ENCODE data around the gene FLNC. TPM values are rescaled to one million over a fixed set of nuclear protein-coding genes. Genes with fewer than 3 reads are reported as not detected.

The FLNC gene
- total and polyA plus RNA-seq, 2 donors (not counting 1 experiment from before 2014, with no cell fraction given) = 0.01 TPM; not detected in 1

DNA sequence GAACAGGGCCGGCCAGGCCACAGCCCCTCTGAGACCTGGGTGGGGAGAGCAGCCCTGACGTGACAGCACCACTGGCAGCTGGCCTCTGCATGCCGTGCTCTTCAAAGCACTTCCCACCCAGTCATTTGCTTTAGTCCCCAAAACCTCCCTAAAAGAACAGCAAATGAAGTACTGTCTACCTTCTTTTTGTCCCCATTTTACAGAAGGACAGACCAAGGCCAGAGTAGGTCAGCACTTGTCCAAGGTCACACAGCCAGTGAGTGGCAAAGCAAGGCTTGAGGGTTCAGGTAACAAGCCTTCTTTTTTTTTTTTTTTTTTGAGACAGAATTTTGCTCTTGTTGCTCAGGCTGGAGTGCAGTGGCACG lies 47.5 kb downstream of the FLNC start:
- ATAC-seq (ENCODE audit: low read depth) (no peak), DNase-seq (no peak)
- Histone ChIP-seq H3K27ac (ENCODE audit: low read length in 2 of 2) (no peak overlapping the region), H3K9me3 (ENCODE audit: control extremely low read depth in 1 of 3, control insufficient read depth in 2 of 3, insufficient read depth in 1 of 3, low read length in 2 of 3) (no peaks in the 10 kb centered on the region), H3K36me3 (replicated peaks in 1 of 2; ENCODE audit: control extremely low read depth in 1 of 2, control insufficient read depth in 1 of 2, extremely low read depth in 1 of 2, insufficient read depth in 2 of 2, low read length in 1 of 2) (no peaks in the 10 kb centered on the region), H3K9ac (ENCODE audit: low read length) (no peak overlapping the region), H2AFZ (ENCODE audit: insufficient read depth, low read depth, low read length, poor library complexity, severe bottlenecking) (no peak overlapping the region), H4K20me1 (ENCODE audit: control insufficient read depth, insufficient read depth, low read length, poor library complexity, severe bottlenecking) (no peaks in the 10 kb centered on the region), H3K79me2 (ENCODE audit: control insufficient read depth, insufficient read depth, low read length) (no peaks in the 10 kb centered on the region), H3K4me2 (replicated peaks; ENCODE audit: low read depth, low read length, poor library complexity, severe bottlenecking) (no peak overlapping the region), H3K4me3 (ENCODE audit: control extremely low read depth in 1 of 5, extremely low read depth in 1 of 5, insufficient read depth in 1 of 5, low read depth in 2 of 5, low read length in 4 of 5) (no peak overlapping the region), H3K27me3 (replicated peaks in 1 of 4; ENCODE audit: control extremely low read depth in 1 of 4, control insufficient read depth in 3 of 4, insufficient read depth in 4 of 4, low read length in 3 of 4) (peaks cover 0 to 3% (median 0%) of the 10 kb centered on the region in 4 experiments), H3K4me1 (ENCODE audit: control insufficient read depth in 2 of 2, insufficient read depth in 2 of 2, low read length in 2 of 2) (no peaks in the 10 kb centered on the region)
- CTCF ChIA-PET = no interaction called here
- POLR2A ChIA-PET = interaction anchor here (0.6 kb wide), 1 partner anchor 451 kb away, joined by 3 read pairs; no protein-coding TSS in a partner anchor
- Mint-ChIP-seq H3K27ac (no peak overlapping the region), H3K4me3 (no peak overlapping the region), H3K27me3 (no peaks in the 10 kb centered on the region), H3K9me3 (ENCODE audit: insufficient read depth) (no peaks in the 10 kb centered on the region), H3K4me1 (no peaks in the 10 kb centered on the region)
- WGBS (ENCODE audit: insufficient coverage) = 77% methylated on average over 2 of the region's 4 CpGs
- TF ChIP-seq EZH2 (IDR thresholded peaks at IDR 0.05; ENCODE audit: borderline replicate concordance, insufficient read depth, low read depth, low read length, poor library complexity, severe bottlenecking) = no peak
- intact Hi-C loops (cut with micrococcal nuclease) = no loop called here

DNA sequence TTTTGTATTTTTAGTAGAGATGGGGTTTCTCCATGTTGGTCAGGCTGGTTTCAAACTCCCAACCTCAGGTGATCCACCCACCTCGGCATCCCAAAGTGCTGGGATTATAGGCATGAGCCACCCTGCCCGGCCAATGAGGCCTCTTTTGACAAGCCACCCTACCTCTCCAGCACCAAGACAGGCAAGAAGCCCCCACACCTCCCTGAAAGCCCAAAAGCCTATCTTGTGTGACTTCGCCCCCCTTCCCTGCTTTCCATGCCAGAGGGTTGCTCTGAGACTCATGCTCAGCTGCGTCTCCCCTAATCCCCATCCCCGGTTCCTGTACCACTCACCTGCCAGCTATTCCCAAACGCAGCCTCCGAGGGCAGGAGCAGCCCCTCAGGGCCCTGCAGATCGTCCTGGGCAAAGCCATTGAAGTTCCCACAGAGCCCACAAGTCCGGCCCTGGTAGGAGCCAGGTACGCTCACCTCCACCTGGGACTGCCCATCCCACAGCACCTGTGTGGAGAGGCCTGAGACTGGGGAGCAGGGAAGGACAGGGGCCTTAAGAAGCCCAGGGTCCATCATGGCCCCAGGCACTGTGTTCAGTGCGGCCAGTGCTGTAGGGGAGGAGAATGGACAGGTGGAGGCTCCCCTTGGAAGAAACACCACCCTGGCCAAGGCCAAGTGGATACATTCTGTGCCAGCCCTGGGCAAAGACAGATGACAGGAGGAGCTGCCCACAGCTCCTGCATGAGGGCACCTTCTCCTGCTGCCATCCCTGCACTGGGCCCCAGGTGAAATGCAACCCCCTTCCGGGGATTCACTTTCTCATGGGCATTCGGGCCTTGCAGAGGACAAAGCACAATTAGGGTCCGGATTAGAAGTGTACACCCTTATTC lies 48.3 kb downstream of the FLNC start:
- POLR2A ChIA-PET = interaction anchor here (0.6 kb wide), 1 partner anchor 452 kb away, joined by 3 read pairs; no protein-coding TSS in a partner anchor

More for the DNA sequence above, 48.3 kb downstream of the FLNC start:
- no peaks in the 10 kb centered on the region for H3K27me3 Mint-ChIP-seq
- no peak for ATAC-seq (ENCODE audit: low read depth)
- TF ChIP-seq, protein P1, sequence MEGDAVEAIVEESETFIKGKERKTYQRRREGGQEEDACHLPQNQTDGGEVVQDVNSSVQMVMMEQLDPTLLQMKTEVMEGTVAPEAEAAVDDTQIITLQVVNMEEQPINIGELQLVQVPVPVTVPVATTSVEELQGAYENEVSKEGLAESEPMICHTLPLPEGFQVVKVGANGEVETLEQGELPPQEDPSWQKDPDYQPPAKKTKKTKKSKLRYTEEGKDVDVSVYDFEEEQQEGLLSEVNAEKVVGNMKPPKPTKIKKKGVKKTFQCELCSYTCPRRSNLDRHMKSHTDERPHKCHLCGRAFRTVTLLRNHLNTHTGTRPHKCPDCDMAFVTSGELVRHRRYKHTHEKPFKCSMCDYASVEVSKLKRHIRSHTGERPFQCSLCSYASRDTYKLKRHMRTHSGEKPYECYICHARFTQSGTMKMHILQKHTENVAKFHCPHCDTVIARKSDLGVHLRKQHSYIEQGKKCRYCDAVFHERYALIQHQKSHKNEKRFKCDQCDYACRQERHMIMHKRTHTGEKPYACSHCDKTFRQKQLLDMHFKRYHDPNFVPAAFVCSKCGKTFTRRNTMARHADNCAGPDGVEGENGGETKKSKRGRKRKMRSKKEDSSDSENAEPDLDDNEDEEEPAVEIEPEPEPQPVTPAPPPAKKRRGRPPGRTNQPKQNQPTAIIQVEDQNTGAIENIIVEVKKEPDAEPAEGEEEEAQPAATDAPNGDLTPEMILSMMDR (IDR thresholded peaks at IDR 0.05) = no peak
- no peak for TF ChIP-seq EZH2 (IDR thresholded peaks at IDR 0.05; ENCODE audit: borderline replicate concordance, insufficient read depth, low read depth, low read length, poor library complexity, severe bottlenecking)
- CTCF ChIA-PET = interaction anchor here (0.6 kb wide), 1 partner anchor 300 kb away, joined by 4 read pairs; no protein-coding TSS in a partner anchor
- no peak overlapping the region for H3K27ac Mint-ChIP-seq
- H3K4me3 Mint-ChIP-seq = no peak overlapping the region
- Histone ChIP-seq H3K27ac (ENCODE audit: low read length in 2 of 2) (no peak overlapping the region), H3K4me3 (ENCODE audit: control extremely low read depth in 1 of 5, extremely low read depth in 1 of 5, insufficient read depth in 1 of 5, low read depth in 2 of 5, low read length in 4 of 5) (no peak overlapping the region), H3K9ac (ENCODE audit: low read length) (no peak overlapping the region), H3K9me3 (ENCODE audit: control extremely low read depth in 1 of 3, control insufficient read depth in 2 of 3, insufficient read depth in 1 of 3, low read length in 2 of 3) (no peaks in the 10 kb centered on the region), H3K4me2 (replicated peaks; ENCODE audit: low read depth, low read length, poor library complexity, severe bottlenecking) (no peak overlapping the region), H3K36me3 (replicated peaks in 1 of 2; ENCODE audit: control extremely low read depth in 1 of 2, control insufficient read depth in 1 of 2, extremely low read depth in 1 of 2, insufficient read depth in 2 of 2, low read length in 1 of 2) (no peaks in the 10 kb centered on the region), H3K27me3 (replicated peaks in 1 of 4; ENCODE audit: control extremely low read depth in 1 of 4, control insufficient read depth in 3 of 4, insufficient read depth in 4 of 4, low read length in 3 of 4) (peaks cover 0 to 3% (median 0%) of the 10 kb centered on the region in 4 experiments), H3K4me1 (ENCODE audit: control insufficient read depth in 2 of 2, insufficient read depth in 2 of 2, low read length in 2 of 2) (no peaks in the 10 kb centered on the region), H4K20me1 (ENCODE audit: control insufficient read depth, insufficient read depth, low read length, poor library complexity, severe bottlenecking) (no peaks in the 10 kb centered on the region), H3K79me2 (ENCODE audit: control insufficient read depth, insufficient read depth, low read length) (no peaks in the 10 kb centered on the region), H2AFZ (ENCODE audit: insufficient read depth, low read depth, low read length, poor library complexity, severe bottlenecking) (no peak overlapping the region)
- H3K4me1 Mint-ChIP-seq = no peaks in the 10 kb centered on the region
- H3K9me3 Mint-ChIP-seq (ENCODE audit: insufficient read depth) = no peaks in the 10 kb centered on the region
- no peak for DNase-seq
- intact Hi-C loops (cut with micrococcal nuclease) = no loop called here
- 100% methylated on average over 9 of the region's 14 CpGs for WGBS (ENCODE audit: insufficient coverage)

Measured in B cell (primary cell).